NCI-H2196 treated with DMSO at 0.1 percent for 48 hours (cell line): ENCODE data around the gene MGAM2.
"Not testable (repeated sequence)": the region's sequence is repeated elsewhere in the genome, so short reads cannot be mapped to it uniquely, and the experiment has no call there.

Source experiments
- DNase-seq: peaks from one replicate; lab custom pipeline; 2025; ENCODE audit not compliant: unreplicated experiment; lab: John Stamatoyannopoulos, UW

The MGAM2 gene

DNA sequence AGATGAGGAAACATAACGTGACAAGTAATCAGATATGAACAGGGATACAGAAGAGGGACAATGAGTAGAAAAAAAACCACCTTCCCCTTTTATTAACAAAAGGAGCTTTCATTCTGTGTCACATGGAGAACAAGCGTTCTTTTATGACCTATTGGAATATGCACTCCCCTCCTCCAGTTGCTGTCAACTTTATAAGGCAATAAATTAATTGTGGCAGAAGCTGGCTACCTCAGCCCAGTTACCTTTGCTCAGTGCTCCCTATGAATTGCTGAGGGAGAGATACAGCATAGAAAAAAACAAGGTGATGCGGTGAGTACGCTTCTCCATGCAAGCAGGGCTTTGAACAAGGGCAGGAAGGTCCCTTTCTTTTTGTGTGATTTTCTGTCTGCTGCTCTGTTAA, at the start of gene MGAM2:
Gene MGAM2, plus strand, starts transcription at position 220 of the 400 bp plus-strand sequence. CDS start 5,156 bp downstream, outside the sequence.
- DNase-seq: no peak

DNA sequence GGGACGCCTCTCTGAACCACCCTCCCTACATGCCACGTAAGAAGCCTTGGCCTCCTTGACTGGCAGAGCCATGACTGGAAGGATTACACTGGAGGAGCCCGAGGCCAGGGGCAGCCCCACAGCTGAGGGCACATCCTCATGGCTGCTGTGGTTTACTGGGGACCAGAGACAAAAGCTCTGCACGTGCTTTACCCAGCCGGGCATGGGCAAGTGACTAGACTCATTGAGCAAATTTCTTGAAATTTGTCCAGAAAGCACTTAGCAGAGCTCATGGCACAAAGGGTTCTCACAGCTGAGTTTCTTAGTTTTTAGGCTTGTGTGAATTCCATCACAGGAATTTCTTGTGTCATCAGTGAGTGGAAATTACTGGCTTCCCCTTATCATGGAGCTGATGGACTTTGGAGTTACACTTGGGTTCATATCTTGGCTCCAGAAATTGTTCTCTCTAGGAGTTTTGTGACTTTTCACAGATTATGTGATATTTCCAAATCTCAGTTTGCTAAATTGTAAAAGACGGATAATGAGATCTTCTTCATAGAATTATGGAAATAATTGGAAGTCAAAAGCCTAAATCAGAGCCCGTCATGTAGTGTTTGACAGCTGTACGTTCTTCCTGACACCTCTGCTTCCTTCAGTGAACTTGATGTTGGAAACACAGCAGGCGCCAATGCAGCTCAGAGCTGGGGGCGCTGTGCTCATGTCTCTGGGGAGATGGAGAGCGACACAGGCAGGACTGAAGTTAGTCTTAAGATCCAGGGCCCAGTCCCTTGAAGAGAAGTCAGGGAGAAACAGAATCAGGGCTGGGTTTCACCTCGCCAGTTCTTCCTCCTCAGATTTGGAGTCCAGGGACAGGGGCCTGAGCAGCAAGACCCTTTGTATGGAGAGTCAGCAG, 47.7 kb upstream of the MGAM2 start:
- DNase-seq: no peak

DNA sequence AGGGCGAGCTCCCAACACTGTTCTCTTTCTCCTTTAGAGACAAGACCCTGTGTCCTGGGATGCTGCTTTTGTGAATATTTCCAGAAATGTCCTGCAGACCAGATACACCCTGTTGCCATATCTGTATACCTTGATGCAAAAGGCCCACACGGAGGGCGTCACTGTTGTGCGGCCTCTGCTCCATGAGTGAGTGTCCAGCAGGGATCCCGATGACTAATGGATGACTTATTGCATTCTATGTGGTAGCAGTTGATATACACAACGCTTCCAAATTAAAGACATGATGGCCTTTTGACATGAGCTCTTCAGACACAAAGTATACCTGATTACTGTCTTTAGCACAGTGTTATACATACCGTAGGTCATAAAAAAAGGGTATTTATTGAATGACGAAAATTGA, 45.0 kb upstream of the MGAM2 start:
- no peak for DNase-seq

DNA sequence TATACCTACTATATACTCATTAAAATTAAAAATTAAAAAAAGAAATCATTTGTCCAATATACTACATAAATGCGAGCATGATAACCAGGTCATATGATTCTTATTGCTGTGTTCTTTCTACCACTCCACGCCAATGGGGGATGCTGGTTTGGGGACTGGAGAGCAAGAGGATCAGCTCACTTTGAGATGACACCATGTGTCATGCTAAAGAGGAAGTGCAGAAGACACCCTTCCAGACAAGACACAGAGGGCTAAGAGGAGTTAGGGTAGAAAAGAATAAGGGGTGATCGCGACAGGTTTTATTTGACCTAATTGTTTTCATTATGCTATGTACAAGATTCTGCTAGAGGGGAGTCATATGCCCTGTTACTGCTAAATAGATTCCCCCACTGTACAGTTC, 33.8 kb upstream of the MGAM2 start:
- no peak for DNase-seq

DNA sequence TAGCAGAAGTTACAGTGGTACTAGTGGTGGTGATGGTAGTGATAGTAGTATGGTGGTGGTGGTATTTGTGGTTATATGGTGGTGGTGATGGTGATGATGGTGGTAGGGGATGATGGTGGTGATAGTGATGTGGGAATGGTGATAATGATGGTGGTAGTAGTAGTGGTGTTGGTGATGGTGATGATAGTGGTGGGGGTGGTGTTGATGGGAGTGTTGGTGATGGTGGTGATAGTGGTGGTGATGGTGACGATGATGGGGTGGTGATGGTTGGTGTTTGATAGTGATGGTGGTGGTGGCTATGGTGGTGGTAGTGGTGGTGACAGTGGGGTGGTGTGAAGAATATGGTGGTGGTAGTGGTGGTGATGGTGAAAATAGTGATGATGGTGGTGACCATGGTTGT, 27.9 kb upstream of the MGAM2 start:
- DNase-seq: no peak

DNA sequence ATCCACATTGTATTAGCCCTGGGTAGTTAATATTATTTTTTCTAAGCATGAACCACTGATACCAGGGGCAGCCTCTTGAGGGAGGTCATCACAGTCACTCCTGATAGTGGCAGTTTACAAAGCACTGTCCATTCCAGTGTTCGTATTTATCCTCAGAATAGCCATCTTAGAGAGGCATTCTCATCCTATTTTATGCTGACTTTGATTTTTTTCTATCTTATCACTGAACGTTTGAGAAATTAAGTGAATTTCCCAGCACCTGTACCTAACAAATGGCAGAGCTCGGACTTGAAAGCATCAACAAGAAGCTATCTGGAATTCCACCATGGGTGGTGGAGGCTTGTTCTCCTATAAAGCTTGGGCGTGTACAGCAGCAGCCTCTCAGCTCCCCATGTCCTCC, 26.1 kb upstream of the MGAM2 start:
- DNase-seq: no peak

DNA sequence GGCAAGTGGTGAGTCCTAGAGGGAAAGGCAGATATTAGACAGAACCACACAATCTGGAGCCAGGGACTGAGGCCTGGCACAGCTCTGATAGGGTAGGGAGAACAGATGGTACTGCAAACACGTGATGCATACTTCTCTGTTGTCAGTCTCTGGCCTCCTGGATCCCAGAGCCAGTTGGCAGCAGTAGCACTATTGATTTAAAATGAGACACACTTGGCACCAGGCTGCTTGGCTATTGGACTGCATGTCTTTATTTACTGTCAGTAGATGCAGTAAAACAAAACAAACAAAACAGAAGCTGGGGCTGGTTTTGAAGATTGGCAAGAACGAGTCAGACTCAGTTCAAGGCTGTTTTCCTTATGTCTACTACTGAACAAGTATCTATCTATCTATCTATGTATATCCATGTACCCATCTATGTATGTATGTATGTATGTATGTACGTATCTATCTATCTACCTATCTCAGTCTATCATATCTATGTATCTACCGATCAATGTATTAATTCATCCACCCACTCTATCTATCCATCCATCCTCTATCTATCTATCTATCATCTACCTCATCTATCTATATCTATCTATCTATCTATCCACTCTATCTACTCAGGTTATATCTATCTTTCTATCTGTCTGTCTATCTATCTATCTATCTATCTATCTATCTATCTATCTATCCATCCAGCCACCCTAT, 23.4 kb upstream of the MGAM2 start:
- no peak for DNase-seq

DNA sequence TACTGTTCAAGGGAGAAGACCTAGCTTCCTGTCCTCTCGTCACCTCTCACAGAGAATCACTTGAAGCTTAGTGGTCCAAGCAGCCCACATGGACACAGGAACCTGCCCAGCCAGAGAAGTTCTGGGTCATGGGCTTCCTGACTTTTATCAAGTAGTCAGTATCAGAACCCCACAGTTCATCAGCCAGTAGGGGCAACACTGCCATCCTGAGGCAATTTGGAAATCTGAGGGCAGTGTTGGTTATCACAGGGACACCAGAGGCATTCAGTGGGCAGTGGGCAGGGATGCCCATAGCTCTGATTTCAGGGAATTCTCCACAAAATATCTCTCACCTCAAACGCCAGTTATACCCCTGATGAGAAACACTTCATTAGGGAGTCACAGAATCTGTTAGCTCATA, 22.5 kb upstream of the MGAM2 start:
- DNase-seq: no peak

DNA sequence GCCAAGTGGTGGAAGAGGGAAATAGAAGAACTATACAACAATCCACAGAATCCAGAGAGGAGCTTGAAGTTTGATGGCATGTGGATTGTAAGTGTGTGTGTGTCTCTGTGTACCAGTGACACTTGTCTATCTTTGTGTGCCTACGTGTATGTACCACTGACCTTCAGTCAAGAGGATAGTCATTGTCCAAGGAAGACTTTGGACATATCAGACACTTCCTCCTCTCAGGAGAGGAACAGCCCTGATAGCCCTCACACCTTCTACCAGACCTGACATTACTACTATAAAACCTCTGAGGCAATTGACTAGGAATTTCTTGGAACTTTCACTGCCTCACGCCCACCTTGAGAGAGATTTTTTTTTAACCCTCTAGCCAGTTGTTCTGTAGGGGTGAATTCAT, 19.6 kb upstream of the MGAM2 start:
- DNase-seq: no peak

DNA sequence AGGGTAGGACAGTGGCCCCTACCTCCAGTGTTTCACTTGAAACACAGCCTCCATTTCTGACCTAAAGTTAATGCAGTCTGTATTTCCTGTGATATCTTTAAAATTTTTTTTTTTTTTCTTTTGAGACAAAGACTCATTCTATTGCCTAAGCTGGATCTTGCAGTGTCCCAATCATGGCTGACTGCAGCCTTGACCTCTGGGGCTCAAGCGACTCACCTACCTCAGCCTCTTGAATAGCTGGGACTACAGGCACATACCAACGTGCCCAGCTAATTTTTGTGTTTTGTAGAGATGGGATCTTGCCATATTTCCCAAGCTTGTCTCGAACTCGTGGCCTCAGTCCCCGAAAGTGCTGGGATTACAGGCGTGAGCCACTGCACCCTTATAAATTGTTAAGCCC, 16.7 kb upstream of the MGAM2 start:
- no peak for DNase-seq

DNA sequence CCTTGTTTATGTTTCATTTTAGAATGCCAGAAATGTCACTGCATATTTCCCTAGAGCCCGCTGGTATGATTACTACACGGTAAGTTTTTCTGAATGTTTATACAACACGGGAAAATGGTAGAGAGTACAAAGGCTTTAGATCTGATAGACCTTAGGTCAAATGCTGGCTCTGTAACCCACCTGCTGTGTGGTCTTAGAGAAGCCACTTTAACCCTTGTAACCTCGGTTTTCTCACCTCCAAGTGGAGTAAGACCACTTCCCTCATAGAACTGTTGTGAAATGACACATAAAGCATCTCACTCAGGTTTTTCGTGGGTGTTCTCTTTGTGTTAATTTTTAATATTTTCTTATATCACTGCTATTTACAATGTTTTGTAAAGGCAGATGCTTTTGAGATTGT, 13.9 kb upstream of the MGAM2 start:
- no peak for DNase-seq

DNA sequence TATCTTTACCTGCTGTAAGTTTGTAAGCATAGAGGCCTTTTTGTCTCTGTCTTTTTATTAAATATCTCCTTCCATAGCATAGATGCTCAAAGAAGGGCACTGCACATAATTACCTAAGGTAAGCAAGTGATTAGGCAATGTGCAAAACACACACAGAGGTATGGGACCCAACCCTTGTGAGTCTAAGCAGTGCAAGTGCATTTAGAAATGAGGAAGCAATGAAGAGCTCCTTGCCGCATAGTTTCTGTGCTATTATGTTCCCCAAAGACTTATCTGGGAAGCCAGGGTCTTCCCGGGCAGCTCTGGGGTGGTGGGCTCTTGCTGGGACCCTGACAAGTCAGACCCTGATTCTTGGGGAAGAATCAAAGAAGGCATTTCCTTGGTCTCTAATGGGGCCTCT, 13.5 kb upstream of the MGAM2 start:
- no peak for DNase-seq

DNA sequence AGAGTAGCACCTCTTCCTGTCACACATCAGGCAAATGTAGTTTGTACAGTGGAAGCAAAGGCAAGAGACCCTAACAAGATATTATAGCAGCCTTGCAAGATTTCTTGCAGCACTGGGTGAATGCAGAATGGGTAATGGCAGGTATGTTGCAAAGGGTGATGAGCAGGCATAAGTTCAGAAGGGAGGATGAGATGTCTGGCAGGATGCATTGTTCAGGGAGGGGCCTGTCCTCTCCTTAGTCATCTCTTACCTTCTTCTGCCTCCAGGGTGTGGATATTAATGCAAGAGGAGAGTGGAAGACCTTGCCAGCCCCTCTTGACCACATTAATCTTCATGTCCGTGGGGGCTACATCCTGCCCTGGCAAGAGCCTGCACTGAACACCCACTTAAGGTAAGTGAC, 12.2 kb upstream of the MGAM2 start:
- DNase-seq: not testable (repeated sequence)

DNA sequence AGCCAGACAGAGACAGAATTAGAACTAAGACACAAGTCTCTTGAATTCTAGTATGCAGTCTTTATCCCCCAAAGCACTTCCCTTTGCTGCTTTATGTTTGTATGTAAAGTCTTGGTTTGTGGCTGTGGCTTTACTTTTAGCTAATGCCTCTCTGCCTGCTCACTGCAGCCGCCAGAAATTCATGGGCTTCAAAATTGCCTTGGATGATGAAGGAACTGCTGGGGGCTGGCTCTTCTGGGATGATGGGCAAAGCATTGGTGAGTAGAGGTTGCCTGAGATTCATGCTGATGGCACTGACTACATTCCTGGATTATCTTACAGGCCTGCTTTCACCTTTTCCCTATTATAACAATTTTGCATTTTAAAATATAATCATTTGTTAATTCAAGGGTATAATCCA, 10.9 kb upstream of the MGAM2 start:
- DNase-seq: no peak

DNA sequence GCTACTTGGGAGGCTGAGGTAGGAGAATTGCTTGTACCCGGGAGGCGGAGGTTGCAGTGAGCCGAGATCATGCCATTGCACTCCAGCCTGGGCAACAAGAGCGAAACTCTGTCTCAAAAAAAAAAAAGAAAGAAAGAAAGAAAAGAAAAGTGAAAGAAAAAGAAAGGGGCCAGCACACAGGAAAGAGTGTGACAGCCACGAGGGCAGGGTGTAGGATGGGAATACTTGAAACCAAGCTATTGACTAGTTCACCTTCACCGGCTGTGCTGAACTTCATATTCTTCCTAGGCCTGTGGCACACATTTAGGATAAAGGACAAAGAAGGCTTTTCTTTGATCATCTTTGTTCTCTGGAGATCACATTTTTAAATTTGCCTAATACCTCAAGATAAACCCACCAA, 9.7 kb upstream of the MGAM2 start:
- not testable (repeated sequence) for DNase-seq

DNA sequence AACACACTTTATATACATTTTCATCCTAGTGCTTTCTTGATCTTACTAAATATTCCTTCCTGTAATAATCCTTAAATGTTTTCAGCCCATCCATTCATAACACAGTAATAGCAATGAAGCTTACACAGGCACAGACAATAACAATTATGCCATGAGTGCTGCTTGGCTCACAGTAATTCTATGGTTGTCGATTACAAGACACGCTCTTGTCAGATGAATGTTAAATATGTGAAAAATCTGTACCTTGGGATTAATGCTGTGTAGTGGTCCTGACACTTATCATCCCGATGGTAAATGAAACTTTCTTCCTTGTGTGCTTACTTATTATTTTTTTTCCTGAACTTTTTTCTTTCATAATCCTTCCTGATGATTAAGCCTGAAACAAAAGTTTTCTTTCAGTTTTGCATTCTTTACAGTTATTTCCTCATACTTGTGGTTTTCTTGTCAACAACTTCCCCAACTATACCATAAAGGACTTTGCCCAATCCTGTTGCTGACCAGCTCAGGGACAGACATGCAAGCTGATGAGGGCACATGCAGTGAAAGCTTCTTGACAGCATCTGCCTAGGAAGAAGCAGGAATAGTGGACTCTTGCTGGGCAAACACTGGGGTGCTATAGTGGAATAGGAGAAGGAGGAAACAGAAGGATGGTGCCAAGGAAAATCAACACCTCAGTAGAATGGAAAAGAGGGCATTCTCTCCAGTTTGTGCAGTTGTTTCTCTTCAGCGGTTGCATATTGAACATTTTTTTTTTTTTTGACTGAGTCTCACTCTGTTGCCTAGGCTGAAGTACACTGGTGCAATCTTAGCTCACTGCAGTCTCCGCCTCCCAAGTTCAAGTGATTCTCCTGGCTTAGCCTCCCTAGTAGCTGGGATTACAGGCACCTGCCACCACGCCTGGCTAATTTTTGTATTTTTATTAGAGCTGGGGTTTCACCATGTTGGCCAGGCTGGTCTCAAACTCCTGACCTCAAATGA, 6.7 kb upstream of the MGAM2 start:
- DNase-seq: no peak

DNA sequence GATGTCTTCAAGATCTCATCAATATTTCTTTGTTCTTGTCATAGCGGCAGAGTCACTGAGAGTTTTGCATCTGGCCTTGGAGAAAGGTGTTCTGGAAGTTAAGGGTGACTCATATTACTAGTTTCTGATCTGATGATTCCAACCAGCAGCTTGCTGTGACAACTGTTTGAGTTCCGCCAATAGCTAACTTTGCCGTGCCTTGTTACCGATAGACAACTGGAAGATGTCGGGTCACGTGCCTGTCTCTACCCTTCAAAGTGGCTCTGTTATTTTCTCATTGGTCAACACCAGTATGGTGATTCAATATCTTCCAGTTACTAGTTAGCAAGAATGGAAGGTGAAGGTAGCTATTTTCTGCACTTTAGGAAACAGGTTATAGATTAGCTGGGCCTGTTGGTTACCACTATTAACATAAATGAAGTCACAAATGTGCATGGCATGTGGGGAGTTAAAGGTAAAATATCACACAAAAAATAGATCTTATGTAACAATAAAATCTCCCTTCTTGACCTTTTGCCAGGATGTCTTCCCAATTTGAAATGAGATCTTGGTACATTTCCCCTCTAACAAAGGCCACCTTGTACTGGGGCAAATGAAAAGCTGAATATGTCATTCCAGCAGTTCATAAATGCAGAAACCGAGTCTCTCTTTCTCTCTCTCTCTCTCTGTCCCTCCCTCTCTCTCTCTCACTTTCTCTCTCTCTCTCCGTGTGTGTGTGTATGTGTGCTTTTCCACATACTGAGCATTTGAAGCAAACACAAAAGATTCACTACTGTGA, 2.6 kb upstream of the MGAM2 start:
- DNase-seq: no peak

DNA sequence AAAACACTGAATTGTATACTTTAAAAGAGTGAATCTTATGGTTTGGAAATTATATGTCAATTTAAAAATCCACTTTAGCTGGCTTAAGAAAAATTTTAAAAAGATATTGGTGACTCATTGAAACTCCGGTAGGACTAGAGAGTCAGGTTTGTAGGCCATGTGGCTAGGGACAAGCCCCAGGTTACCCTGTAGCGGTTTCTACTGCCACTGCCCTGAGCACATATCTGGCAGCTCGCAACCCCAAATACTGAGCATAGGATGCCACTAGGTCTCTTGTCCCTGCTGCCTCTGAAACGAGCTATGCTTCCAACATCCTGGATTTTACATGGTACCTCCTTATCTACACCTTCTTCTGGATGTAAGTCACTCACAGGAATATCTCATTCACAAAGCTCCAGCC, 1.4 kb upstream of the MGAM2 start:
- no peak for DNase-seq

DNA sequence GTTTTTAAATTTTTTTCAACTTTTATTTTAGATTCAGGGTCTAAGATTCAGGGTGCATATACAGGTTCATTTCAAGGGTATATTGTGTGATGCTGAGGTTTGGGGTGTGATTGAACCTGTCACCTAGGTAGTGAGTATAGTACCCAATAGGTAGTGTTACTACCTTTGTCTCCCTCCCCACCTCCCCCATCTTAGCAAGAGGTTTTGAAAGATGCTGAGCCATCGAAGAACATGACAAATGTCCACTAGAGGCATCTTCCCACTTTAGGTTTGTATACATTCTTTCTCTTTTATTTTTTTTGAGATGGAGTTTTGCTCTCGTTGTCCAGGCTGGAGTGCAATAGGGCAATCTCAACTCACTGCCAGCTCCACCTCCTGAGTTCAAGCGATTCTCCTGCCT, 880 bp upstream of the MGAM2 start:
- no peak for DNase-seq

DNA sequence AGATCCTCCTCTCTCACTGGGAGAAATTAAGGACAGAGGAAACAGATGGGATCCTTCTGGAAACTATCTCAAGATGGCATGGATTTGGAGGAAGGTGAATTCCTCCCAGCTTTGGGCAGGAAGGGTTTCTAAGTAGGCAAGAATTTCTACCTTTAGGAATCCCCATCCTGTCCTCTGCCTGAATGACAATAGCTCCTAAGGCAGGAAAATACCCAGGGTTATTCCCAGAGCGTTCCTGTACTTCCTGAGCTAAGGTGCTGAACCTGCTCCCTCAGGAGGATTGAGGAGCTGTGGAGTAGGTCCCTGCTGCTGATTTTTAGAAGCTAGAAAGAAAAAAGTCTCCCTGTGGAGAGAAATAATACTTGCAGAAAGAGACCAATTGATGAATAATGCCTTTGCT, 568 bp downstream of the MGAM2 start:
- no peak for DNase-seq

DNA sequence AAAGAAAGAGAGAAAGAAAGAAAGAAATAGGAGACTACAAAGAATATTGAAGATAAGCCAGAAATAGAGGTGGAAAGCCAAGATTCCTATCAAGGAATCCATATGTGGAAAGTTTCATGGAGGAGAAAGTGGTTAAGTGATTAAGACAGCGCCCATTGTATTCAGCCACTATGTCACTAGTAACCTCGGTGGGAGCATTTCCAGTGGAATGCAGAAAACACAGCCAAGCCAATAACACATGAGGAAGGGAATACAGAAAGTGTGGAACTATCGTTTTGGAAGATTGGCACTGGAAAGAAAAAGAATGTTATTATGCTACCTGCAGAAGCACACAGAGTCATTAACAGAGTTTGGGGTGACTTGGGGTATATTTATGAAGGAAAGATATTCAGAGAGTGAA, 2.7 kb downstream of the MGAM2 start:
- DNase-seq: no peak
